Kidney glomerular epithelial cell (primary cell): ENCODE measurements around the gene CDK6.
A peak's percentile ranks its signal among the peaks of the same experiment; 100 is the strongest.

Experiments used
- DNase-seq: peaks from one replicate; lab custom pipeline; 2025; lab: John Stamatoyannopoulos, UW

Gene CDK6

DNA sequence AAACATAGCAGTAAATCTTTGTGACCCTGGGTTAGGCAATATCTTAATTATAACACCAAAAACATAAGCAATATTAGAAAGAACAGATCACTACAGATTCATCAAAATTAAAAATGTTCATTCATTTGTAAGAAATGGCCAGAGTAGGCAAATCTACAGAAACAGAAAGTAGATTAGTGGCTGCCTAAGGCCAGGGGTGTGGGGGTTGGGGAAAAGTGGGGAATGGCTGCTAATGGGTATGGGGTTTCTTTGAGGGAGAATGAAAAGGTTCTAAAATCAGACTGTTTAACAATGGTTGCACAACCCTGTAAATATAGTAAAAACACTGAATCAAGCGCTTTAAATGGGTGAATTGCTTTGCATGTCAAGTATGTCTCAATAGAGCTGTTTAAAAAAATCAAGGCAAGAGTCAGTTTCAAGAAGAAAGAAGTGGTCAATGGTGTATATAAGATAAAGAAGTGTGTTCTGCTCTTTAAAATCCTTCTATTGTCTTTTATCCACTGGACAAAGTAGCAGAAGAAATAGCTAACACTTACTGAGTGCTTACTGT lies 42.6 kb downstream of the CDK6 start:
- DNase-seq, result no peak

DNA sequence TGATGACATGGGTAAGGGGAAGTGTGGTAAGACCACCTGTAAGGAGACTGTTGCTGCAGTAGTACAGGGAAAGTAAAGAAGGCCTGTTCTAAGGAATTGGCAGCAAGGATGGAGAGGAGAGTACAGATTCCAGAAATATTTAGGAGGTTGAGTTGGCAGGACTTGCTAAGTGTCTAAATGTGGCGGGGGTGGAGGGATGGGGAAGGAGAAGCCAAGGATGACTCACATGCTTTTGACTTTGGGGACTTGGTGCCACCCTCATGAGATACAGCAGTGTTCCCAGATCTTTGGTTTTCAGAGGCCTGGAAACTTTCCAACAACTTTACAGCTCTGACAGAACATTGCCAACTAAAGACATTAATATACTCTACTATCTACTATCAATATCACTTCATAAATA lies 45.4 kb downstream of the CDK6 start:
- DNase-seq, result no peak

DNA sequence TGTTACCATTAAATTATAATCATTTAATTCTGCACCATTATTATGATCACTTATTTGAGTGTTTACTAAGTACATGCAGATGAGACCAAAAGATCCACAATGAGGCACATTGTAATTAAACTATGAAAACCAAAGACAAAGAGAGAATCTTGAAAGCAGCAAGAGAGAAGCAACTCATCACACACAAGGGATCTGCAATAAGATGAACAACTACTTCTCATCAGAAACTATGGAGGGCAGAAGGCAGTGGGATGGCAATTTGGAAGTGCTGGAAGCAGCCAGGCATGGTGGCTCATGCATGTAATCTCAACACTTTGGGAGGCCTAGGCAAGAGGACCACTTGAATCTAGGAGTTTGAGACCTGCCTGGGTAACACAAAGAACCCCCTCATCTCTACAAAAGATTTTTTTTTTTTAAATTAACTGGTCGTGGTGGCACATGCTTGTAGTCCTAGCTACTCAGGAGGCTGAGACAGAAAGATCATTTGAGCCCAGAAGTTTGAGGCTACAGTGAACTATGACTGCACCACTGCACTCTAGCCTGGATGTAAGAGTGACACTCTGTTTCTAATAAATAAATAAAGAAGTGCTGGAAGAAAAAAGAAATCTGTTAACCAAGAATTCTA lies 47.7 kb downstream of the CDK6 start:
- no peak for DNase-seq

DNA sequence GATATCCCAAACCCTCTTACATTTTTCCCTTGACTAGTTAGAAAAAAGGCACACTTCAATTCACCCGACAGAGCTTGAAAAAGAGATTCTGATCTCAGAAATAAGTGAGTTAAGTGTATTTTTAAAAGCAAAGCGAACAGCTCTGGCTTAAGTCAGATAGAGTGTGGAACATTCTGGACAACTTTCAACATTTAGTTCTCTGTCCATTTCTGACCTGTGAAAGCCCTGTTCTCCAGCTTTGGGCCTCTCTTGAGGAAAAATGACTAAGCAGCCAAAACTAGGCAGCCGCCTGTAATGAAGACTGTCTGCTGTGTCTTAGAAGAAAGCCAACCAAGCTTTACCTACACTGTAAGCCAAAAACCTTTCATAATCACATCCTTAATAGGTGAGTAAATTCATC lies 50.5 kb downstream of the CDK6 start:
- no peak for DNase-seq

DNA sequence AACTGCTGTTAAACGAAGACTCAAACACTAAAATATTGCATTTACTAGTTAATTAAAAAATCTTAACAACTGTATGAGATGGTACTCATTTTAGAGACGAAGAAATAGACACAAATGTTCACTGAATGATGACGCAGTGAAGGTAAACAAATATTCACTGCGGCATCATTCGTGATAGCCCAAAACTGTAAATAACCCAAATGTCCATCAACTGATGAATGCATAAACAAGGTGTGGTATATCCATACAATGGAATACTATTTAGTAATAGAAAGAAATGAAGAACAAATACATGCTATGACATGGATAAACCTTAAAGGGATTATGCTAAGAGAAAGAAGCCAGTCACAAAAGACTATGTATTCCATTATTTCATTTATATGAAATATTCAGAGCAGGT lies 51.4 kb downstream of the CDK6 start:
- DNase-seq, result no peak

DNA sequence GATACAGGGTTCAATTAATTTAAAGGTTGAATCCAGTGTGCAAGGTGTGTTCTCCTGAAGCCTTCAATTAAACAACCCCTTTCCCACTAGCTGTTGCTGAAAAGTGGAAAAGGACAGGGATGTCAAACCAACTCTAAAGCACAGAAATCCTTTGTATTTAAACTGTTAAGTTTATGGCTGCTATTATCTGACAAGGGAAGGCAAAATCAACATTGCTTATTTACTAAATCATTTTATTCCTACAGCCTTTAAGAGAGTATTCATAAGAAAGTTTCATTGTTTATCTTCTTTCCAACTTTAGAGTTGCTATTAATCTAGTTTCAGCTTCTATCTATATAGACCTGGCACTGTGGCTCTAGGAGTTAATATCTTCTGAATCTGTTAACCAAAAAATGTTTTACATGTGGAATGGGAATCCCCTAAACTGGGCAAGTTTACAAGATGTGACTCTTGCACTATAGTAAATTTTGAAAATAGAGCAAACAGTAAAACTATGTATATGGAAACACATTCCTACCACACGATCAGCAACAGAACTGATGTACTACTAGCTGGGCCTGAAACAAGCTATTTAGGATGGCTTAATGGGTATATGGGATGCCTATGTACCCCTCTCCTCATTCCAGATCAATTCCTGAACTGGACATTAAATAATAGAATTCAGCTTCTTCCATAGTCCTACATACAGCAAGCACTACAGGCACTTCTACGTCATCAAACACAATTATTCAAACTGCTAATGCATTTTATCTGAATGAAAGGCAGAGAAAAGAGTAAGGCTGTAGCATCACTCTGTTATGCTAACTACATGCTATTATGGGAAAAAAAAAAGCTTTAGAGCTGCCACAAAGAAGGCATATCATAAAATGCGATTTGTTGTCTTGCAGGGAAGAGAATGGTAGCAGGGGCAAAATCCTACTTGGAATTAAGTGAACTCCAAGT lies 52.8 kb downstream of the CDK6 start:
- no peak for DNase-seq

DNA sequence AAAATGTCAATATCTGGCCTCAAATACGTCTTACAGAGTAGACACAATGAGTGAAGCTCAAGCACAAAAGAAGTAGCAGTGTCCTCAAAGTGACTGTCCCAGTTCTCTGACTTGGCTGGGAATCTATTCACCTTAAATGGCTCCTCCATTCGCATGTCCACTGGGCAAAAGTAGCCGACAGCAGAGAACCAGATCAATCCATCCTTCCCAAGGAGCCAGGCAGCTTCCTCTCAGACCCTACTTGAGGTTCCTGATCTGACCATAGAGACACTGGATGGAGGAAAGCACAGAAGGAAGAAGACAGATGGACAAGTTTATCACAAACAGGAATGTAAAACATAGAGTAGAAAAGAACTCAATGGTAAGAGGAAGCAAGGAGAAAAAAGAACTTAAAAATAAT lies 53.5 kb downstream of the CDK6 start:
- no peak for DNase-seq

DNA sequence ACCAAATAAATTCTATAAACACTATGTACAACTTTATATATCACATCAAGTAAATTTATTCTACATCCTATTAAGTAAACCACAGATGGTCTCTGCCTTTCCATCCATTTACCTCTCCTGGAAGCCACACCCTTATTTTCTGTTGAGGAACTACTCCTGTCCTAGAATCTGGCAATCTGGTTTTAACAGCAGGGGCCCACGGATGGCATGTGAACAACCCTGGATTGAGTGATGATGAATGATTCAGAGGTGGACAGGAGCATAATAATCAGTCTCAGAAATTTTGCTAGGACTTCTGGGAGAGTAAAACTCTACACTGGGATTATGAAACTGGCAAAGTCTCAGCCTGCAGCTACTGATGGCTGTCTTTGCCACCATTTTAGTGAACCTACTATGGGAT lies 54.1 kb downstream of the CDK6 start:
- no peak for DNase-seq

DNA sequence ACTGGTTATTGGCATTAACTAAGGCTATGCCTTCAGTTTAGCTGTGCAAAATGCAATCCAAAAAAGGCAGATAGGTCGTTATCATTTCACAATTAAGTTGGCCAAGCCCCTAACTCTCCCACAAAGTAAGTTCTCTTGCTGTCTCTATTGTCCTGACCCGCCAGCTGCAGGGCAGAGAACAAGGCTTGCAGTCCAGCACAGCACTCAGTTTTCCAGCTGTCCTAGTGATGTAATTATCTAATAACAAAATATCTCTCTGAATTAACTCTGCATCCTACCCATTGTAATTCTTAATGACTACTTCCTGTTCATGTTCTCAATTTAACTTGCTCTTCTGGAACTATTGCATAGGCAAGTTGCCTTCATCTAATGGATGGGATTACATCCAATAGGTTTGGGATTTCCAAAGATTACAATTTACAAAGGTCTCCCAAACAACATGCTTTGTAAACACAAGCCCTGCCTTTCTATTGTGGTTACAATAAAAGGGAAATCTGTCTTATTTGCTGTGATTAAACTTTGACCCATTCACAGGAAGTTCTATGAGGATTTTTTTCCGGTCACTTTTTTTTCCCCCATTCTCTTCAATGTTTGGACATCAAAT lies 55.2 kb downstream of the CDK6 start:
- DNase-seq, result no peak

DNA sequence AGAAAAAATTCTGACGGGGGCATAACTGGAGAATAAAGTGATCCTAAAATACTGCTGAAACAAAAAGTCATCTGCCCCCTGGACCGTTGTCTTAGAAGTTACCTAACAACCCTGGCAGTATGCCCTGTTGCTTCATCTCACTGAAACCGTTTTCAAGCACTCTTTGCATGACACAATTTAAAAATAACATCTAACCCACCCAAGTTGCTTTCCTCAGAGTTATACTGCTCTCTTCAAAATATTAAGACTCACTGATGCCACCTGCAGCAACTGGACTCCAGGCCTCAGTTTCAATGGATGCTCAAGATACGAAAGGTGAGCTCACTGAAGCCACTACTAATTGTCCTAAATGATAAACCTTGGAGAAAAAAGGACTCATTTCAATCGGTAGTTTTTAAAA lies 57.4 kb downstream of the CDK6 start:
- peak; percentile 33 for DNase-seq

DNA sequence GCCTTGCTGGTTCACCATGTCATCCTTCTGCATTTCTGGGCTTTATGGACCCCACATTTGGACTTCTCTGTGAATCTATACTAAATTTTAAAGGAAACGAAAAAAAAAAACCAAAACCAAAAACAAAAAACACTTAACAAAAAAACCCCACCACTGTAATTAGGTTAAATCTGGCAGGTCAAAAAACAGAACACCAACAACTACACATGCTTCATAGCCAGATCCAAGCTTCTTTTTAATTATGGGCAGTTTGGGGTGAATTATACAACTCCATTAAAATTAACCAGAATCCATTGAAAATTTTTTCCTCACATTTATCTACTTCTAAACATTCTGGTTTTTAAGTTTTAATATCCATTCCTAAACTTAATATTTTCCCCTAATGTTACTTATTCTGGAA lies 58.4 kb downstream of the CDK6 start:
- DNase-seq, result no peak

DNA sequence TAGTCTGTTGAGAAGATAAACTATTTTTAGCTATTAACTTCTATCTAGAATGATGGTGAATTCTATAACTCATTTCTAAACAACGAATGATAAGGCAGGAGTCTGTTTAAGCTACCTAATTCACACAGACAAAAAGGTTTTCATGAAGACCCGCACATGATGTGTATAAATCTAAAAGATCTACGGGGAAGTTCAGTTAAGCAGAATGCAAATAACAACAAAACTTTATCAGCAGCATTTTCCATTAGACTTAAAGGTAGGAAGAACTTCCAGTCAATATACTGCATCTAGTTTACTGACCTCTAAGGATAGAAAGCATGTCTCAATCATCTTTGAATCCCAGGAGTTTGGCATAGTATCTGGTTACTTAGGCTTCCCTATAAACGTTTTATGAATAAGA lies 62.6 kb downstream of the CDK6 start:
- no peak for DNase-seq

DNA sequence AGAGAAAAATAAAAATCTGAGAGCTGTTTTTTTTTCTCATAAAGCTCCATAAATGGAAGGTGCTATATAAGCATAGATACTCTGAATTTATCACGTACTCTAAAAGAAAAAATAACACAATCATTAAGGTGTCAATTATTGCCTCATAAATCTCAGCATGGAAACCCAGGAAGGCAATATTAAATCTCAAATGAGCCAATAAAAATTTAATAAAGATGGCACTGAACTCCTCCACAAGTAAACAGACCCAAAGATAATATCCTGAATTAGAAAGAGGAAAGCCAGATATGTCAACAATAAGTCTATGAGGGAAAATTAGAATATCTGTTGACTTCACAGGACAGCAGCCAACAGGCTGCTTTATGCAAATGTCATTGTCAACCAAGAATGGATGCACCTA lies 66.5 kb downstream of the CDK6 start:
- no peak for DNase-seq

DNA sequence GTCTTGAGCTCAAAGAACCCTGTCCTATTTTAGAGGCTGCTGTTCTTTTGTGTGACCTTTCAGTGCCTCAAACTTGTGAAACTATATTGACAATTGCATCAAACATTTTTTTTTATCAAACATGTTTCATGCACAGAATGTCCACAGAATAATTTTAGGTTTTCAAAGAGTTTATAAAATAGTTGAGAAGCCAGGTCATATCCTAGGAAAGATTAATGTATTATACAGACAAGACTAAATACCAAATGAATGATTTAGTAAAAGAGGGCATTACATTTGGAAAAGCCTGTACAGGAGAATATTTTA lies 67.0 kb downstream of the CDK6 start:
- DNase-seq, result no peak

DNA sequence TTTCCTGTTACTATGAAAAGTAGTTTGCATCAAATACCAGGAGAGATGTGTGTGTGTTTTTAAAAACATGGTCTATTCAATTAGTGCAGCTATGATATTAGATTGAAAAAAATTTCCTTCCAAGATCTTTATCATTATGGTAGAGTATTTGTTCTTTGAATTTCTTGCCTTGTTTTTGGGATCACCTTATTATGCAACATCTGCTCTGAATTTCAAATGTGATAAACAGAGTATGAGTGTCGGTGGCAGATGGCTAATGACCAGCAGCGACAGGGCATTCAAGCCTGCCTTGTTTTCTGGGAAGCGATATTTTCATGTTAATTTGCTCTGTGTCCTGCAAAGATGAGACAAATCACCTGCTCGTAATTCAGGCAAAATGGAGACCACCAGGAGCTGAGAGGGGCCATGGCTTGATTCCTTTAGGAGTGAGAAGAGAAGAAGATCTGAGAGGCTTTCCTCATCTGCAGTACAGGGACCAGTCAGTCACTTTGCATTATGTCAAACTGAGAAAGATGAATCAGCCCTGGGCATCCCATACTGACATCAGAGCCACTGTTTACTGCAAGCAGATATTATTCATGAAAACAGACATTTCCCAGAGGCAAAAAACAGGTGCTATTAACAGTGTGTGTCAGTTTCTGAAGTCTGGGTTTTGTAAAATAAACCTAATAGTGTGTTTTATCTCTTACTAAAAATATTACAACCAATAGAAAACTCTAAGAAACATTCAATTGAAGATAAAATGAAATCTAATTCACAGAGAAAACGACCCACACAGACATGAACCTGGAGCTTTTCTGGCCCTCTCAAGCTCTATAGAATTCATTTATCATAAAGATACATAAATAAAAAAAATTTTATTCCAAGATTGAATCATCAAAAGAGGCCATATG lies 67.6 kb downstream of the CDK6 start:
- DNase-seq, result no peak

DNA sequence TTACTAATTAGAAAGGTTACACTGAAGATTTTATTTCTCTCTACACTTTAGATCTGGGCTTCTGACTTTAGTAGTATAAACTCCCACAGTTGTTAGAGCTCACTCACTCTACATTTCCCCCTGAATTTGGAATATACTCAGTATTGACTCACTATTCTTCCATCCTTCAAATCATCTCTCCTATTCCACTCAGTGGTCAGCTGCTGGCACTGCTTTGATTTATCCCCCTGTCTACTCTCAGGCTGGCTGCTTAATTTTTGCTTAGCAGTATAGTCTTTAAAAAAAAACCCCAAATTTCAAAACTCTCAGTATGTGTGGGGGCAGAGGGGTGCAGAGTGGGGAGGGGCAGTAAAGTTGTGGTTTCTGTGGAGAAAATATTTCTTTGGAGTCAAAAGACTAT lies 68.9 kb downstream of the CDK6 start:
- peak; percentile 63 for DNase-seq

DNA sequence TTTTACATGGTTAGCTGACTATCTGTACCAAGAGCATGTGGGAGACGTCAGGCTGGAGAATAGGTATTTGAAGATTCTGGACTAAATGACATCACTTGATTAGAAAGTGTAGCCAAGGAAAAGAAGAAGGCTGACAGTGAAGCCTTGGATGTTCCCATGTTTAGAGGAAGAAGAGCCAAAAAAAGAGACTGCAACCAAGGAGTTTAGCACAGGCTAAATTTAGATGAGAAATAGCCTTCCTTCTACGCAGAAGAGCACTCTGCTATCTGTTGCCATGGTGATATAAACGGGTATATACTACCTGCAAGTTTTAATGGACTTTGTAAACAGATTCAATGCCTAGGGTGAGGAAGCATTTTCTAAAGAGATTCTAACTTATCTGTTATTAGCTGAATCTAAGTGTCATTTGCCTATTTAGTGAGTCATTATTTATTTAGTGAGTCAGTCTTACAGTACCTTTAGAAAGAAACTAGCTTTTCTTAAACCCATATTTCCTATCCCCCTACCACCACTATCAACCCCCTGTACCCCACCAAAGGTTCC lies 69.8 kb downstream of the CDK6 start:
- peak; percentile 89 for DNase-seq

DNA sequence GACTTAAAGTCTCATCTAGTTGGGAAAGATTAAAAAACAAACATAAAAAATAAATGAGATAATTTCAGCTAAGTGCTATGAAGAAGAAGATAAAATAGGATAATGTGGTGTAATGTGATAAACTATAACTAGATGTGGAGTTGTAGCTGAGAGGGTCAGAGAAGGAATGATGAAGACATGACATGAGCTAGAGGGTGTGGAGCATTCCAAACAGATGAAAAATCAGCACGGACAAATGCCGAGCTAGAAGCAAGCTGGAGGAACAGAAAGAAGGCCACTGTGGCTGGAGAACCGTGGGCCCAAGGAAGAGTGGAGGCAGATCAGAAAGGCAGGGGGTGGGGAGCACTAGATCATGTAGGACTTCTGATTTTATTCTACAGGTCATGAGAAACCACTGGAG lies 70.6 kb downstream of the CDK6 start:
- peak; percentile 59 for DNase-seq

DNA sequence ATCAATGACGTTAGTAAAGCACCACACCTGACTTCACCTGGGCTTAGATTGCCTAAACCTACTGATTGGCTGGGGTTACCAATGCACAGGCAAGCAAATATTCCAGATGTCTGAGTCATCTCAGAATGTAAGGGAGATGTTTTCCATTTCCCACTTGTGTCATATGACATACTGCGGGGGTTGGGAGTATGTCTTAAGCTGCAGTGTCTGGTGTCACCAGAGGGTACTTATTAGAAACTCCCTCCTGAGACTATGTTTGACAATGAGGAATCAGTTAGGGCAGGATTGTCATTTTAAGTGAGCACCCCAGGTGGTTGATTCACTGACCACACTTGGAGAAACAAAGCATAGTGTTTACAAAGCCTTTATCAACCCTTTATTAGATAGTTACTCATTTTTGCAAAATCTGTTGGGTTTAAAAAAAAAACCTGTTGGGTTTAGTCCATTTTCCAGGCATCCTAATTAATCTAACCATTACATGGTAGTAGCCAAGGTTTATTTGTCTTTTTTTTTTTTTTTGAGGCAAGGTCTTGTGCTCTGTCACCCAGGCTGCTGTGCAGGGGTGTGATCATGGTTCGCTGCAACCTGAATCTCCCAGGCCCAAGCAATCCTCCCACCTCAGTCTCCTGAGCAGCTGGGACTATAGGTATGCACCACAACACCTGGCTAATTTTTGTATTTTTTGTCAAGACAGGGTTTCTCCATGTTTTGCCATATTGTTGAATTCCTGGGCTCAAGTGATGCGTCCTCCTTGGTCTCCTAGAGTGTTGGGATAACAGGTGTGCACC lies 72.5 kb downstream of the CDK6 start:
- DNase-seq, result peak; percentile 81

DNA sequence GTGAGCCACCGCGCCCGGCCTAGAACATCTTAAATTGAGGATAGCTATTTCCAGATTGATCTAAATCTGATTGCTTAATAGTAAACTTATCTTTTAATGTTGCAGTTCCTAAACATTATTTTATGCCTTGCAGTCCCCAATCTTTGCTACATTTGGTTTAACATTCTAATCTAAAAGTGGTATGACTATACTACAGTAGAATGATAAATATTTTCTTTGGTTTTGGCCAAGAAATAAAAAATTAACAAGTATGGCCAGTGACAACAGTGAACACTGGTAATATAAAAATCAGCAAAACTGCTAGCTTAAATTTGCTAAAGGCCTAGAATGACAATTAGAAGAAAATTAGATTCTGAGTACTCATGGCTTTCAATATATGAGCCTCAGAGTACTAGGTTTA lies 73.5 kb downstream of the CDK6 start:
- DNase-seq, result peak; percentile 38
